Common myeloid progenitor, CD34-positive (primary cell): ENCODE measurements around the gene ATXN1.

Source experiments
- CTCF ChIA-PET: fragments of 350-600 bp; sonication (Branson Sonifier 250); formaldehyde crosslinking; loops from one replicate; lab custom pipeline; 2021; ENCODE audit warnings: antibody characterized with exemption; lab: Charles Lee
- POLR2A ChIA-PET: fragments of 350-600 bp; sonication (Branson Sonifier 250); formaldehyde crosslinking; loops from one replicate; lab custom pipeline; 2021; ENCODE audit warnings: antibody characterized with exemption; lab: Charles Lee
- DNase-seq, 3 donors: peaks; one replicate each; pipeline versions ENCODE4 v3.0.0 to v3.0.0-alpha.2; 2013
- H3K27ac ChIP-seq, 2 experiments: 1 replicate in 1 of 2; 2 replicates in 1 of 2; pipeline ENCODE4 v1.7.0; 2013; ENCODE audit warnings: inconsistent platforms in 2 of 2, low read length in 2 of 2, mild to moderate bottlenecking in 2 of 2, low read depth in 1 of 2, moderate library complexity in 1 of 2; ENCODE audit not compliant: severe bottlenecking in 2 of 2, insufficient read depth in 1 of 2, poor library complexity in 1 of 2
- H3K27me3 ChIP-seq, 5 experiments: replicated peaks in 2 of 5; 1 replicate in 3 of 5; 2 replicates in 2 of 5; pipeline versions ENCODE4 v1.6.1 to v1.7.0; 2013; ENCODE audit warnings: low read length in 4 of 5, mild to moderate bottlenecking in 2 of 5, moderate library complexity in 2 of 5, inconsistent platforms in 1 of 5; ENCODE audit not compliant: insufficient read depth in 5 of 5, control insufficient read depth in 4 of 5
- H3K36me3 ChIP-seq, 4 experiments: 1 replicate in 2 of 4; 2 replicates in 2 of 4; pipeline versions ENCODE4 v1.6.1 to v1.7.0; 2013; ENCODE audit warnings: low read length in 3 of 4, control low read depth in 1 of 4, mild to moderate bottlenecking in 1 of 4; ENCODE audit not compliant: control insufficient read depth in 4 of 4, insufficient read depth in 4 of 4
- H3K4me1 ChIP-seq, 4 experiments: 1 replicate in 3 of 4; 2 replicates in 1 of 4; pipeline versions ENCODE4 v1.6.1 to v1.7.1; 2013; ENCODE audit warnings: low read length in 3 of 4, mild to moderate bottlenecking in 3 of 4, control low read depth in 1 of 4, inconsistent platforms in 1 of 4, moderate library complexity in 1 of 4; ENCODE audit not compliant: control insufficient read depth in 4 of 4, insufficient read depth in 4 of 4; ENCODE audit errors: control extremely low read depth in 1 of 4
- H3K4me3 ChIP-seq, 7 experiments: 1 replicate in 4 of 7; 2 replicates in 3 of 7; pipeline versions ENCODE4 v1.5.1 to v1.7.0; 2013; ENCODE audit warnings: mild to moderate bottlenecking in 7 of 7, low read length in 6 of 7, moderate library complexity in 6 of 7, inconsistent platforms in 2 of 7, low read depth in 2 of 7, control low read depth in 1 of 7; ENCODE audit not compliant: insufficient read depth in 4 of 7, control insufficient read depth in 1 of 7; ENCODE audit errors: extremely low read depth in 1 of 7
- H3K9me3 ChIP-seq, 5 experiments: 1 replicate in 4 of 5; 2 replicates in 1 of 5; pipeline versions ENCODE4 v1.6.1 to v1.7.1; 2013; ENCODE audit warnings: low read length in 4 of 5, mild to moderate bottlenecking in 2 of 5, inconsistent platforms in 1 of 5, low read depth in 1 of 5, moderate library complexity in 1 of 5; ENCODE audit not compliant: control insufficient read depth in 4 of 5, insufficient read depth in 2 of 5; ENCODE audit errors: control extremely low read depth in 1 of 5
- WGBS: methylation state at CpG from one replicate; pipeline ENCODE4 v1.1.5; 2013; ENCODE audit not compliant: insufficient coverage; 5-methylcytosine and 5-hydroxymethylcytosine counted together

Gene ATXN1

GRCh38 chr6:16511040-16511660 lies 250.1 kb downstream of the ATXN1 start:
- Histone ChIP-seq H3K36me3 (peaks cover 0 to 4% (median under 1%) of the 10 kb centered on the region in 4 experiments), H3K4me3 (no peak overlapping the region), H3K27ac (no peak overlapping the region), H3K27me3 (no peaks in the 10 kb centered on the region), H3K9me3 (no peaks in the 10 kb centered on the region), H3K4me1 (peaks cover 17 to 33% (median 30%) of the 10 kb centered on the region in 4 experiments)
- WGBS: 88% methylated on average over 1 of the region's 4 CpGs
- ChIA-PET CTCF (interaction anchor here (0.6 to 5.1 kb wide), 25 partner anchors 9 to 575 kb away, joined by 3 to 55 read pairs (median 3); partner anchors contain the start of gene ATXN1), POLR2A (interaction anchor here (3.5 kb wide), 1 partner anchor 251 kb away, joined by 18 read pairs; the partner anchor contains the start of gene ATXN1)
- peak; percentile 30 to 47 (median 39) for DNase-seq

GRCh38 chr6:16510245-16510644 lies 251.0 kb downstream of the ATXN1 start:
- no peak overlapping the region for H3K27ac ChIP-seq
- peaks cover 0 to under 1% (median under 1%) of the 10 kb centered on the region in 4 experiments for H3K36me3 ChIP-seq
- CTCF ChIA-PET: interaction anchor here (0.6 to 5.1 kb wide), 9 partner anchors 12 to 466 kb away, joined by 3 to 55 read pairs (median 6); partner anchors contain the start of gene ATXN1
- POLR2A ChIA-PET: no interaction called here
- no CpG with 5 or more reads among the region's 2 CpGs for WGBS
- peaks cover 17 to 34% (median 31%) of the 10 kb centered on the region in 4 experiments for H3K4me1 ChIP-seq
- no peaks in the 10 kb centered on the region for H3K27me3 ChIP-seq
- no peaks in the 10 kb centered on the region for H3K9me3 ChIP-seq
- no peak overlapping the region for H3K4me3 ChIP-seq
- no peak for DNase-seq

- no peak for DNase-seq
- ChIA-PET POLR2A (no interaction called here), CTCF (no interaction called here)
- no peak overlapping the region for H3K27ac ChIP-seq
- H3K9me3 ChIP-seq: no peaks in the 10 kb centered on the region
- H3K4me3 ChIP-seq: no peak overlapping the region
- no peaks in the 10 kb centered on the region for H3K27me3 ChIP-seq
- H3K4me1 ChIP-seq: peaks cover 27 to 43% (median 37%) of the 10 kb centered on the region in 4 experiments
- no peaks in the 10 kb centered on the region for H3K36me3 ChIP-seq
- no CpG with 5 or more reads among the region's 1 CpG for WGBS
Observed at GRCh38 chr6:16508959-16509358, 252.3 kb downstream of the ATXN1 start.

GRCh38 chr6:16505711-16506357 lies 255.4 kb downstream of the ATXN1 start:
- Histone ChIP-seq H3K4me1 (peaks cover 12 to 24% (median 15%) of the 10 kb centered on the region in 4 experiments), H3K9me3 (no peaks in the 10 kb centered on the region), H3K27me3 (no peaks in the 10 kb centered on the region), H3K36me3 (no peaks in the 10 kb centered on the region), H3K27ac (no peak overlapping the region), H3K4me3 (no peak overlapping the region)
- CTCF ChIA-PET: interaction anchor here (0.9 kb wide), 1 partner anchor 10 kb away, joined by 3 read pairs; no protein-coding TSS in a partner anchor
- DNase-seq: no peak
- WGBS: 95% methylated on average over 2 of the region's 9 CpGs
- POLR2A ChIA-PET: interaction anchor here (0.8 kb wide), 1 partner anchor 256 kb away, joined by 9 read pairs; the partner anchor contains the start of gene ATXN1

- H3K36me3 ChIP-seq: no peaks in the 10 kb centered on the region
- H3K4me1 ChIP-seq: peaks cover 12 to 24% (median 15%) of the 10 kb centered on the region in 4 experiments
- H3K27me3 ChIP-seq: no peaks in the 10 kb centered on the region
- peak overlapping the region in 1 of 7 experiments; percentile 6 for H3K4me3 ChIP-seq
- POLR2A ChIA-PET: interaction anchor here (0.8 kb wide), 1 partner anchor 257 kb away, joined by 9 read pairs; the partner anchor contains the start of gene ATXN1
- CTCF ChIA-PET: interaction anchor here (0.7 to 2.4 kb wide), 4 partner anchors 9 to 585 kb away, joined by 3 to 11 read pairs (median 4); no protein-coding TSS in a partner anchor
- 72% methylated on average over 5 of the region's 5 CpGs for WGBS
- H3K27ac ChIP-seq: no peak overlapping the region
- no peaks in the 10 kb centered on the region for H3K9me3 ChIP-seq
- DNase-seq: no peak
Observed at GRCh38 chr6:16504609-16505008, 256.7 kb downstream of the ATXN1 start.

GRCh38 chr6:16503970-16504415 lies 257.3 kb downstream of the ATXN1 start:
- no peak overlapping the region for H3K27ac ChIP-seq
- ChIA-PET POLR2A (no interaction called here), CTCF (interaction anchor here (0.8 to 2.4 kb wide), 3 partner anchors 10 to 259 kb away, joined by 4 to 11 read pairs (median 5); no protein-coding TSS in a partner anchor)
- H3K27me3 ChIP-seq: no peaks in the 10 kb centered on the region
- peak overlapping the region in 3 of 7 experiments; percentile 16 to 37 (median 23) for H3K4me3 ChIP-seq
- H3K9me3 ChIP-seq: peaks cover 0 to under 1% (median 0%) of the 10 kb centered on the region in 5 experiments
- WGBS: 0% methylated on average over 1 of the region's 2 CpGs
- DNase-seq: peak; percentile 50 to 89 (median 85)
- no peaks in the 10 kb centered on the region for H3K36me3 ChIP-seq
- peaks cover 12 to 24% (median 15%) of the 10 kb centered on the region in 4 experiments for H3K4me1 ChIP-seq
